GM18867 (cell line): ENCODE measurements around the gene PPM1G.
"Not testable (repeated sequence)": the region's sequence is repeated elsewhere in the genome, so short reads cannot be mapped to it uniquely, and the experiment has no call there.

Source experiments
- ATAC-seq: cut with Tn5 transposase; IDR thresholded peaks from one replicate; pipeline ENCODE4 v1.9.1; 2021; ENCODE audit warnings: mild to moderate bottlenecking, moderate library complexity; ENCODE audit not compliant: unreplicated experiment

PPM1G gene

DNA sequence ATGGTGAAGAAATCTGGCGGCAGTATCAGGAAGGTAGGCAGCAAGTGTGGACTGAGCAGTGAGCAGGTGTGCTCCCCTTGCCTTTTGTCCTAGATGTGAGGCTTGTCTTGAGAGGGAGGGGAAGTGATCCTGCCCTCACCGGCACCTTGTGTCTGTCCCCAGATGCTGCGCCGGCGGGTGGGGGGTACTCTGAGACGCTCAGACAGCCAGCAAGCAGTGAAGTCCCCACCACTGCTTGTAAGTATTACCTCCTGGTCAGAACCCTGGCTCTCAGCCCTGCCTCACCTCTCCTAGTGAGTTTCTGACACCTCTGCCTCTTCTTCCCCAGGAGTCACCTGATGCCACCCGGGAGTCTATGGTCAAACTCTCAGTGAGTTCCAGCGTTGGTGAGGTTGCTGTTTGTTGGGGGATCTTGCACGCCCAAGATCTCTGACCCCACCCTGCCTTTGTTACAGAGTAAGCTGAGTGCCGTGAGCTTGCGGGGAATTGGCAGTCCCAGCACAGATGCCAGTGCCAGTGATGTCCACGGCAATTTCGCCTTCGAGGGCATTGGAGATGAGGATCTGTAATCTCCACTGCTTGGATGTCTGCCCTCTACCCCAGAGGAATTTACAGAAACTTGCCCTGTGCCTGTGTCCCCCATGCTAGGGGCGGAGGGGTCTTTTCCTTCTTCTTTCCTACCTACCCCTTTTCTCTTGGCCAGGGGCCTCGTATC lies 33.1 kb downstream of the PPM1G start:
- no peak for ATAC-seq

DNA sequence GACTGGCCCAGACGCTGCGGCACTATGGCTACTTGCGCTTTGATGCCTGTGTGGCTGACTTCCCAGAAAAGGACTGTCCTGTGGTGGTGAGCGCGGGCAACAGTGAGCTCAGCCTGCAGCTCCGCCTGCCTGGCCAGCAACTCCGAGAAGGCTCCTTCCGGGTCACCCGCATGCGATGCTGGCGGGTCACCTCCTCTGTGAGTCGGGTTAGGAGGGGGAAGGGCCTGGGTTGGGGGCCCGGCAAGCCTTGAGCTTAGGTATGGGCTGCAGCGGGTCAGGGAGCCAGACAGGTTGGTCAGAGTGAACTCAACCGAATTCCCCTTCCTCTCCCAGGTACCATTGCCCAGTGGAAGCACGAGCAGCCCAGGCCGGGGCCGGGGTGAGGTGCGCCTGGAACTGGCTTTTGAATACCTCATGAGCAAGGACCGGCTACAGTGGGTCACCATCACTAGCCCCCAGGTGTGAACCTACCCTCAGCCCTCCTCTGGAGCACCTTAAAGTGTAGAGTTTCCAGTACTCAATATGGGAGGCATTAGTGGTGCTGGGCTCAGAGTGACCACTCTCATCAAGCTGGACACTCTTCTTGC lies 33.8 kb downstream of the PPM1G start:
- no peak for ATAC-seq

DNA sequence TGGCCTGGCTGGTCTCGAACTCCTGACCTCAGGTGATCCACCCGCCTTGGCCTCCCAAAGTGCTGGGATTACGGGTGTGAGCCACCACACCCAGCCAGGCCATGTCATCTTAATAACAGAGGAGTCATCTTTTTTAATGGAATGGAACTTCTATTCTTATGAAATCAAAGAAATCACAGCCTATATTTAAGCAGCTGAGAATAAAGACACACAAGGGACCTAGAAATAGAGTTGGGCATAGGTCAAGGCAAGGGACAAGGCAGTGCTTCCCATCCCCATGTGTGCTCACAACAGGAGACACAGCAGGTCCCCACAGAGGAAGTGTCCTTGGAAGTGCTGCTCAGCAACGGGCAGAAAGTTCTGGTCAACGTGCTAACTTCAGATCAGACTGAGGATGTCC lies 35.8 kb downstream of the PPM1G start:
- no peak for ATAC-seq

DNA sequence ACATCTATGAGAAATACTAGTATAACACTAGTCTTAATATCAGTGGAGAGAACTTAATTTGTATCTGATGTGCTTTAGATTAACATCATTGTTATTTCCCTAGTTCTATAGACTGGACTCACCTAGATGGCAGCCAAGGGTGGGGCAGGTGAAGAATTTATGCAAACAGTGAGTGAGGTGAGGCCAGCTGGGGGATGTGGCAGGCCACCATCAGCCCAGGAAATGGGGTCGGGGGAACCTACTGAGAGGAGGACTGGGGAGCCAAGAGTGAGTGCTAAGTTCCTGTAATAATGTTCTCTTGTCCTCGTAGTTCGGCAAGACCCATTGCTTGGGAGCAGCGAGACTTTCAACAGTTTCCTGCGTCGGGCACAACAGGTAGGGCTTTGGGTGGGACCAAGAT lies 36.5 kb downstream of the PPM1G start:
- no peak for ATAC-seq

DNA sequence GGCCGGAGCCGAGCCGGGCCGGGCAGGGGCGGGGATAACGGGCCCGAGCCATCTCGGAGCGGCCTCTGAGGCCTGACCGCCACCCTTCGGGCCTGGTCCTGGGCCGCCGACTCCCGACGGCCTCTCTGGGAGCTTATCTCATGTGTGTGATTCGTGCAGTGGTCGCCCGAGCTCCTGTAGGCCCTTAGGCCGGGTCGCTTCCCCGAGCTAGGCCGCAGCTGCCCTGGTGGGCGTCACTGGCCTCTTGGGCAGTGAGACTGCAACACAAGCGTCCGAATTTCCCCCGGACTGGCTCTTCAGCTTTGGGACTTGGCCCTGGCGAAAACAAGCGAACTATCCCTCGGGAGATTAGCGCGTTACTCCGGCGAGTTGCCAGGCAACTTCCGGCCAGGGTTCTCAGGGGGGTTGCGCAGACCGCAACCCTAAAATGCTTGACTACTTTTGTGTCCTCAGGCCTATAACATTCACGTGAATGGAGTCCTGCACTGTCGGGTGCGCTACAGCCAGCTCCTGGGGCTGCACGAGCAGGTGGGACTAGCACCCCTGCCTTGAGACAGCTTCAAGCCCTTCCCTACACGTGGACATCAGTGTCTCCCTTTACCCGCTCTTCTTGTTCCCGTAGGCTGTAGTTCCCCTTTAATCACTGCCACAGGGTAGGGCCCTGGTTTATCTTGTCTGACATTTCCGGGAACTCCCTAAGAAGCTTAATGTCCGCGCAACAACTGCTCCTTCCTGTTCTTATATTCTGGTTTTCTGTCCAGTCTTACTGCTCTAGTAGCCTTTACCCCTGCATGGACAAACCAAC lies 38.4 kb downstream of the PPM1G start:
- ATAC-seq: peak; percentile 26

DNA sequence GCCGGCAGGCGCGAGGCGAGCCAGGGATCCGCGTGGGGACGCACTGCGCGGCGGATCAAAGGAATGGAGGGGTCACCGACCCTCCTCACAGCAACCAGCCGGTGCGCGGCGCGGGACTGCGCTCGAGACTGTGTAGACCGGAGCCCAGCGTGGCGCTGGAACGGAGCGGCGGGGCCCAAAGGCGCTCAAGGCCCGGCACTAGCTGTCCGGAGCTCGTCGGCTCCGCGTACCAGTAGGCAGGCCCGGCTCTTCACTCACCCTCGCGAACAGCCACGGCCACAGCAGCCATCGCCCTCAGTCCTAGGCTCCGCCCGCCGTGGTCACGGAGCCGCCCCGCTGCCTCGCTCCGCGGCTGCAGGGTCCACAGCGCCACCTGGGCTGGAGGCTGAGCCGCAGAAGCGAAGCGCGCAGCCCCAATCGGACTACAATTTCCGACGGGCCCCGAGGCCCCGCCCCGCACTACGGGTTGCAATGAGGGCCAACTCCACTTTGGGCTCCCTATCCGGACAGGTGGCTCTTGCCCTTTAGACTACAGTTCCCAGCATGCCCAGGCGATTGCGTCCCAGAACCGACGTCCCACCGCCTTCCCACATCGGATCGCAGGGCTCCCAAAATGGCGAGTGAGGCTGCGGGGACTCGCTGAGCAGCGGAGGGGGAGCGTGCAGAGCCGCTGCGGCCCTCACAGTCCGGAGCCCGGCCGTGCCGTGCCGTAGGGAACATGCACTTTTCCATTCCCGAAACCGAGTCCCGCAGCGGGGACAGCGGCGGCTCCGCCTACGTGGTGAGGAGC lies 39.2 kb downstream of the PPM1G start, which contains the start of the genes EIF2B4 and SNX17:
Gene EIF2B4, minus strand, starts transcription at position 313 of the 790 bp plus-strand sequence. Its CDS starts 24 bp downstream, at position 289.
Gene SNX17, plus strand, starts transcription at position 591 of the 790 bp plus-strand sequence. Its CDS starts 128 bp downstream, at position 719.
- ATAC-seq: peak; percentile 87

DNA sequence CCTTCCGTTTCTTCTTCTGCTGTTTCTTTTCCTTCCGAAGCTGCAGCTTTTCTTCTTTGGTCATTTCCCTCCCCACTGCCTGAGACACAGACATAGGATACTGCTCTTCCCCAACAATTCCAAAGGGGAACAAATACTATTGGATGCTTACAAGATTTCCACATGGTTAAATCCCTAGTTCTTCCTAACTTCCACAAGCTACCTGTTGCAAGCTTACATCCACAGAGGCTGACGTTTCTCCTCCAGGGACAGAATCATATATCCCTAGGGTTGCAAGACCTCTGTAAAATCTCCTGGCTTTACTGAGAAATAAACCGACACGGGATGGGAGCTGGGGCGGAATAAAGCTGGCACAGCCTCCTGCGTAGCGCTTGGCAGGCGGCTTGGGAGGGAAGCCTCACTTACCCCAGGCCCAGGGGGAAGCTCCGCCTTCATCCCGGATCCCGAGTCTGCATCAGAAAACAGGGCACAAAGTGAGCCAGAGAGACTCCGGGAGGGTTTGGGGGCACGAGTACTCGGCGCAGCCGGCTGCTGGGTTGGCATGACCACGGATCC lies 39.8 kb downstream of the PPM1G start:
- peak; percentile 10 for ATAC-seq

DNA sequence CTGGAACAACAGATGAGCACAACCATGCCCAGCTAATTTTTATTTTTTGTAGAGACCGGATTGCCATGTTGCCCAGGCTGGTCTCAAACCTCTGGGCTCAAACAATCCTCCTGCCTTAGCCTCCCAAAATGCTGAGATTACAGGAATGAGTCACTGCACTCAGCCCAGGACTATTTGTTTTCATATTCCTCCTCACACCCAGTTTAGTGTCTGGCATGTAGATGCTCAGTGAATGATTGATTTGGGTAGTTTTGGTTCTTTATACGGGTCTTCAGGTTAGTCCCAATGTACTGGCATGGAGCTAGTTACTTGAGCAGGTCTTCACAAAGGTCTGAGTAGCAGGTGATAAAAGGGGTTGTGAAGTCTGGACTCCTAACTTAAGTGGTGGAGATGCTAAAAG lies 45.5 kb downstream of the PPM1G start:
- ATAC-seq: no peak

DNA sequence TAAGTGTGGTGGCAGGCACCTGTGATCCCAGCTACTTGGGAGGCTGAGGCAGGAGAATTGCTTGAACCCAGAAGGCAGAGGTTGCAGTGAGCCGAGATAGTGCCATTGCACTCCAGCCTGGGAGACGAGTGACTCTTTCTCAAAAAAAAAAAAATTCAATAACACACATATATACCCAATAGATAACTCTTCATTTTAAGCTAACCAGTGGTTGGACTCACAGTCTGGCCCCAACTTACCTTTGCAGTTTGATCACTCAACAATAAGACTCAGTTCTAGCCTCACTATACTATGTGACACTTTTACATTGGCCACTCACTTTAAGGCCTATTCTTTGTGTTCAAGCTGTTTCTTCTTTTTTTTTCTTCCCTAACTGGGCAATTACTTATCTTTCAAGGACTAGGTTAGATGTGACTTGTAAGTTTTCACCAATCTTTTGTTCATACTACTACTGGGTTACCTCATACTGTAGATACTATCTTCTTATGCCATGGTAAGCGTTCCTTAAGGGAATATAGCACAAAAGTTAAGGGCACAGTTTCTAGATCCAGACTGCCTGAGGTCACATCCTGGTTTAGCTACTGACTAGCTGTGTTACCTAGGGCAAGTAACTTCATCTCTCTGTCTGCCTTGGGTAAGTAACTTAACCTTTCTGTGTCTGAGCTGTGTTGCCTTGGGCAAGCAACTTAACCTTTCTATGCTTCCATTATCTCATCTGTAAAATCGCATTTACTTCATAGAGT lies 46.5 kb downstream of the PPM1G start:
- no peak for ATAC-seq

DNA sequence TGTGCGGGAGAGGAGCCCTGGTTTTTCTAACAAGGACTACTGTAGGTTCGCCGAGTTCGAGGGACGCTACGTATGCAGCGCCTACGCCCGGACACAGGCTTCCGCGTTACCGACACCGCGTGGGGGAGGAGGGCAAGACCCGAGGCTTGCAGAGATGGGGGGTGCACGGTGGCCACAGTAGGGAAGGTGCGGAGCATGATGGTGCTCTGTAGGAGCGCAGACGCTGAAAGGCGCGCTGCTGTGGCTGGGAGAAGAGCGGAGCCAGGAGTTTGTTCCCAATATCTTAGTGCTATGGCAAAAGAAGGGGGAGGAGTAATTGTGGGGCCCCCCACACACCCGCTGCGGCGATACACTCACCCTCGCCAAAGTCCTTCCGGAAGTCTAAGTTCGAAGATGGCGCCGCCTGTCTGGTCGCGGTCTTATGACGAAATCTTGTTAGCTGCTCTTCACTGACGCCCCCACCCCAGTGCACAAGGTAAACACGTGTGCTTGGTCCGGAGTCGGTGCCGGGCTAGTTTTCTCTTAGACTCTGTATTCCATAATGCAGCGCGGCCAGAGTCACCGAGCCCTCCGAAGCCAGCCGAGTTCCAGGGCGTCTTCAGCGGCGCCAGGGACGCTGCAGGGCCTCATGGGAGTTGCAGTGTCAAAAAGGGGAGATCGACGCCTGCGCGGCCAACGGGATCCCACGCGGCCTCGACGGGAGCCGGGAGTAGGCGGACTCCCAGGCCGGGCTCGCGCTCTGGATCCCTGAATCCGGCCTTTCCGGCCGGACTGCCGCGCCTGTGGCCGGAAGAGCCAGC lies 52.8 kb downstream of the PPM1G start, which contains the start of gene GTF3C2:
Gene GTF3C2, minus strand, starts transcription at position 383 of the 800 bp plus-strand sequence. CDS start 13,210 bp downstream, outside the sequence.
- ATAC-seq: peak; percentile 82

DNA sequence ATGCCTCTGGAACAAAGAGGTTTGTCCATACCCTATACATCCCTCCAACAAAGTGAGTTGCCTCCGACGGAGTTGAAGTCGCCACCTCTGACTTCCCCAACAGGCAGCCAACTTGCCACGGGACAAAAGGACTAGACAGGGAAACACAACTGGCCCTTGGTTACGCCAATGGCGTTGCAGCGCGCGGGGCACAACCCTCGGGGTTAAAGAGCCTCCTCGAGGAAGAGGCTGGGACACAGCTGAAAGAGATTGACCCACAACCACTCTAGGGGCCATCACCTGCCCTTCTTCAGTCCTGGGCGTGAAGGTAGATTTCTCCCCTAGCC lies 53.4 kb downstream of the PPM1G start:
- ATAC-seq: no peak

DNA sequence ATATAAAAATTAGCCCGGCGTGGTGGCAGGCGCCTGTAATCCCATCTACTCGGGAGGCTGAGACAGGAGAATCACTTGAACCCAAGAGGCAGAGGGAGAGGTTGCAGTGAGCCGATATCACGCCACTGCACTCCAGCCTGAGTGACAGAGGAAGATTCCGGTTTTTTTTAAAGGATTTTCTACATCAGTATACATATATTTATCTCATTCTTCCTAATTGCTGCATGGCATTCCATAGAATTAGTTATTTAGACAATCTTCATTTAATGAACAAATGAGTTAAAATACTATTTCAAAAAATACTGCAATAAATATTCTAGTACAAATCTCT lies 54.8 kb downstream of the PPM1G start:
- no peak for ATAC-seq

DNA sequence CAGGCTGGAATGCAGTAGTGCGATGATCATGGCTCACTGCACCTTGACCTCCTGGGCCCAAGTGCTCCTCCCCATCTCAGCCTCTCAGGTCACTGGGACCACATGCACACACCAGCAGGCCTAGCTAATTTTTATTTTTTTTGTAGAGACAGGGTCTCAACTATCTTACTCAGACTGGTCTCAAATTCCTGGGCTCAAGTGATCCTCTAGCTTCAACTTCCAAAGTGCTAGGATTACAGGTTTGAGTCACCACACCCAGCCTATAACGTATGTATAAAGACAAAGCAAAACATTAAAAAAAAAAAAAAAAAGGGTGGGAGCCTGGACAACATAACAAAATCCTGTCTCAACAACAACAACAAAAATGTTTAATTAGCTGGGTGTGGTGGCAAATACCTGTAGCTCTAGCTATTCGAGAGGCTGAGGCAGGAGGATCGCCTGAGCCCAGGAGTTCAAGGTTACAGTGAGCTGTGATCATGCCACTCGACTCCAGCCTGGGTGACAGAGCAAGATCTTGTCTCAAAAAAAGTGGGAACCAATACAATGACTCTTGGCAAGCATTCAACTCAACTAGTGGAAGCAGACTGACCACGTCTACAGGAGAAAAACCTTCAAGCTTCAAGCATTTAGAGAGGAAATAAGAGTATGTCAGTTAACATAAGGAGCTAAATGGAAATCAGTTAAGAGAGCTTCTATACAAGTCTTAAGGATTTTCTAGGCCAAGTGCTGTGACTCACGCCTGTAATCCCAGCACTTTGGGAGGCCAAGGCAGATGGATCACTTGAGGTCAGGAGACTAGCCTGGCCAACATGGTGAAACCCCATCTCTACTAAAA lies 55.4 kb downstream of the PPM1G start:
- no peak for ATAC-seq

DNA sequence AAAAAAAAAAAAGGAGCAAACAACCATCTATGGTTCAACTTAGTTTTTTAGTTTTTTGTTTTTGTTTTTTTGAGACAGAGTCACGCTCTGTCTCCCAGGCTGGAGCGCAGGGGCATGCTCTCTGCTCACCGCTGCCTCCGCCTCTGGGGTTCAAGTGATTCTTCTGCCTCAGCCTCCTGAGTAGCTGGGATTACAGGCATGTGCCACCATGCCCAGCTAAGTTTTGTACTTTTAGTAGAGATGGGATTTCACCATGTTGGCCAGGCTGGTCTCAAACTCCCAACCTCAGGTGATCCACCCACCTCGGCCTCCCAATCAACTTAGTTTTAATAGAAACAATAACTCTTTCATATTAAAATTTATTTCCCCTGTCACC lies 56.0 kb downstream of the PPM1G start:
- ATAC-seq: not testable (repeated sequence)

DNA sequence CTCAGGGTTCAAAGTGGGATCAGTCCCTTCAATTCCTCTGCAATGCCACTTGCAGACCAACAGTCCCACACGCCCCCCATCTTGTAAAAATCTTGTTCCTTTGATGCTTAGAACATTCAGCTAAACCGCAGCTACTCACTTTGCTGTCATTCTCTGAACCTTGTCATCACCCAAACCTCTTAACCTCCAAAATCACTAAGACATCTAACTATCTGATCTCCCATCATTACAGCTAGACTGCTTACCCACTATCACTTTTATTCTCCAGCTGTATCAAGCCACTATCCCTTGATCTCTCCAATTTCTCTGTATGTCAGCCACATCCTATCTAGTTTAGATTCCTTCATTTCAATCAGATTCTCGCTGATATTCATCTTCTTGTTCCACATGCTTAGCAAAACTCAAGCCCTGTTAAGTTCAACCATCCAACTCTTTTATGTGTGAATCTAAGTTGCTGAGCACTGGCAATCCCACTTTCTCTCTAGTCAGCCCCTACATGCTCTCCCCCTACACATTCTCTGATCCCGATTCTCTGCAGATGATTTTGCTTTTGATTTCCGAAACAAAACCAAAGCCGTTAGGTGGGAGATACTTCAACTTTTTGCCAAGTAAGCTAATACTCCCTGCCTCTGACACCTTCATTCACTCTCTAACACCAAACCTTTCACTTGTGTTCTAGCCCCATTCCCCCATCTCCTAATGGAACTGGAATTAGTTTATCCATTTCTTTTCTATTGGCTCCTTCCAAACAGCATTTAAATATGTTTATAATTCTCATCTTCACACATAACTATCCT lies 57.4 kb downstream of the PPM1G start:
- no peak for ATAC-seq

DNA sequence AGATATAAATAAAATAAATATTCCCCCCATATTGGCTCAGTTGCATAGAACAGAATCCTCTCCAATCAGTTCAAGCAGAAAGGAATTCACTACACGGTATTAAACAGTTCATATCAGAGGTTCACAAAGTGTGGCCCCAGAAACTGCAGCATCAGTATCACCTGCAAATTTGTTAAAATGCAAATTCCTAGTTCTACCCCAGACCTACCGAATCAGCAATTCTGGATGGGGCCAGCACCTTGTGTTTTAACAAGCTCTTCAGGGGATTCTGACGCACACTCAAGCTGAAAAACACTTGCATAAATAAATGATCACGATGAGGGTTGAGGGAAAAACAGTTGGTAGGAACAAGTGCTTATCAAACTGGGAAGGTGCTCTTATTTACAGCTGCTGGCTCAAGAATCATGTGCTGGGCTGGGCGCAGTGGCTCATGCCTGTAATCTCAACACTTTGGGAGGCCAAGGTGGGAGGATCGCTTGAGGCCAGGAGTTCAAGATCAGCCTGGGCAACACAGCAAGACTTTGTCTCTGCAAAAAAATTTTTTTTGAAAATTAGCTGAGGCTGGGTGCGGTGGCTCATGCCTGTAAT lies 59.2 kb downstream of the PPM1G start:
- no peak for ATAC-seq

DNA sequence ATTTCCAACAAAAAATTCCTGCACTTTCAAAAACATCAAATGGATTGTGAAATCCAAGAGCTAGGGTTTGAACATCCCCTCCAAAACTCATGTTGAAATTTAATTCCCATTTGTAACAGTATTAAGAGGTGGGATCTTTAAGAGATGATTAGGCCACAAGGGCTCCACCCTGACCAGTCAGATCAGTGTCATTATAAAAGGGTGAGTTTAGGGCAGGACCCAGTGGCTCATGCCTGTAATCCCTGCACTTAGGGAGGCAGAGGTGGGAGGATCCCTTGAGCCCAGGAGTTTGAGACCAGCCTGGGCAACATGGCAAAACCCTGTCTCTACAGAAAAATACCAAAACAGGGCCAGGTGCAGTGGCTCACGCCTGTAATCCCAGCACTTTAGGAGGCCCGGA lies 61.8 kb downstream of the PPM1G start:
- no peak for ATAC-seq
